NCI-H2081 (cell line): ENCODE data around the gene OXNAD1.
A peak's percentile ranks its signal among the peaks of the same experiment; 100 is the strongest.

Source experiments
- DNase-seq, 2 experiments: peaks; one replicate each; lab custom pipeline; 2025; lab: John Stamatoyannopoulos, UW

OXNAD1 gene

GRCh38 chr3:16247282-16248061, 17.5 kb upstream of the OXNAD1 start:
- DNase-seq = peak; percentile 87 to 88

- DNase-seq = no peak
Measured at GRCh38 chr3:16248556-16248955, 16.5 kb upstream of the OXNAD1 start.

GRCh38 chr3:16249336-16249735, 15.7 kb upstream of the OXNAD1 start:
- peak in 1 of 2 experiments; percentile 19 for DNase-seq

GRCh38 chr3:16249886-16250285, 15.1 kb upstream of the OXNAD1 start:
- DNase-seq = no peak

- DNase-seq = no peak
Measured at GRCh38 chr3:16251316-16252085, 13.5 kb upstream of the OXNAD1 start.

- no peak for DNase-seq
Measured at GRCh38 chr3:16252243-16252978, 12.6 kb upstream of the OXNAD1 start.

- no peak for DNase-seq
Measured at GRCh38 chr3:16252988-16253387, 12.0 kb upstream of the OXNAD1 start.

- DNase-seq = no peak
Measured at GRCh38 chr3:16253601-16254000, 11.4 kb upstream of the OXNAD1 start.

- DNase-seq = peak; percentile 19 to 40
Measured at GRCh38 chr3:16254916-16255315, 10.1 kb upstream of the OXNAD1 start.

- no peak for DNase-seq
Measured at GRCh38 chr3:16255326-16255725, 9.7 kb upstream of the OXNAD1 start.

- peak; percentile 94 to 99 for DNase-seq
Measured at GRCh38 chr3:16255726-16256125, 9.3 kb upstream of the OXNAD1 start.

- no peak for DNase-seq
Measured at GRCh38 chr3:16257309-16257708, 7.7 kb upstream of the OXNAD1 start.

GRCh38 chr3:16258177-16258576, 6.8 kb upstream of the OXNAD1 start:
- no peak for DNase-seq

- DNase-seq = no peak
Measured at GRCh38 chr3:16258866-16259265, 6.1 kb upstream of the OXNAD1 start.

- DNase-seq = no peak
Measured at GRCh38 chr3:16260046-16260445, 5.0 kb upstream of the OXNAD1 start.

- no peak for DNase-seq
Measured at GRCh38 chr3:16262174-16262573, 2.8 kb upstream of the OXNAD1 start.

- no peak for DNase-seq
Measured at GRCh38 chr3:16264174-16264707, 771 bp upstream of the OXNAD1 start.

GRCh38 chr3:16265455-16265786, 409 bp downstream of the OXNAD1 start:
- no peak for DNase-seq

GRCh38 chr3:16266714-16267113, 1.7 kb downstream of the OXNAD1 start:
- peak in 1 of 2 experiments; percentile 13 for DNase-seq

GRCh38 chr3:16270855-16271254, 5.8 kb downstream of the OXNAD1 start:
- DNase-seq = no peak

GRCh38 chr3:16272588-16272987, 7.6 kb downstream of the OXNAD1 start:
- no peak for DNase-seq

- no peak for DNase-seq
Measured at GRCh38 chr3:16273867-16274266, 8.9 kb downstream of the OXNAD1 start.

GRCh38 chr3:16277471-16277870, 12.5 kb downstream of the OXNAD1 start:
- DNase-seq = no peak
